UCSD-AML1 (cell line): ENCODE measurements around the gene MEGF11.
"Not testable (repeated sequence)": the region's sequence is repeated elsewhere in the genome, so short reads cannot be mapped to it uniquely, and the experiment has no call there.

Experiments
- DNase-seq: peaks from one replicate; lab custom pipeline; 2025; ENCODE audit not compliant: unreplicated experiment; lab: John Stamatoyannopoulos, UW

The MEGF11 gene

GRCh38 chr15:65981837-65982626 lies 271.5 kb downstream of the MEGF11 start:
- peak; percentile 52 for DNase-seq

GRCh38 chr15:65980824-65981456 lies 272.6 kb downstream of the MEGF11 start:
- DNase-seq: peak; percentile 33

GRCh38 chr15:65979837-65980236 lies 273.7 kb downstream of the MEGF11 start:
- no peak for DNase-seq

GRCh38 chr15:65979316-65979715 lies 274.2 kb downstream of the MEGF11 start:
- peak; percentile 36 for DNase-seq

GRCh38 chr15:65978110-65978509 lies 275.4 kb downstream of the MEGF11 start:
- no peak for DNase-seq

GRCh38 chr15:65976196-65976595 lies 277.4 kb downstream of the MEGF11 start:
- DNase-seq: not testable (repeated sequence)

GRCh38 chr15:65971741-65971995 lies 281.9 kb downstream of the MEGF11 start:
- no peak for DNase-seq

GRCh38 chr15:65970937-65971740 lies 282.4 kb downstream of the MEGF11 start:
- DNase-seq: no peak

- no peak for DNase-seq
These were observed 283.4 kb downstream of the MEGF11 start for GRCh38 chr15:65969865-65970816.

GRCh38 chr15:65968511-65968910 lies 285.0 kb downstream of the MEGF11 start:
- DNase-seq: no peak

GRCh38 chr15:65964792-65965433 lies 288.6 kb downstream of the MEGF11 start:
- DNase-seq: no peak

GRCh38 chr15:65963911-65964482 lies 289.6 kb downstream of the MEGF11 start:
- no peak for DNase-seq

- no peak for DNase-seq
These were observed 290.2 kb downstream of the MEGF11 start for GRCh38 chr15:65963358-65963757.

GRCh38 chr15:65962187-65962586 lies 291.4 kb downstream of the MEGF11 start:
- DNase-seq: no peak

GRCh38 chr15:65960586-65960985 lies 293.0 kb downstream of the MEGF11 start:
- DNase-seq: no peak

GRCh38 chr15:65958835-65959234 lies 294.7 kb downstream of the MEGF11 start:
- DNase-seq: no peak

- DNase-seq: no peak
These were observed 296.1 kb downstream of the MEGF11 start for GRCh38 chr15:65957451-65957850.

- no peak for DNase-seq
These were observed 296.7 kb downstream of the MEGF11 start for GRCh38 chr15:65956899-65957298.

GRCh38 chr15:65956307-65956706 lies 297.2 kb downstream of the MEGF11 start:
- DNase-seq: no peak

- no peak for DNase-seq
These were observed 299.2 kb downstream of the MEGF11 start for GRCh38 chr15:65954289-65954741.
